SW 1271 (cell line): Measurements from ENCODE around the gene OR4K5.
"Not testable (repeated sequence)": the region's sequence is repeated elsewhere in the genome, so short reads cannot be mapped to it uniquely, and the experiment has no call there.

ENCODE experiments used
- DNase-seq, 2 experiments: peaks; one replicate each; lab custom pipeline; 2025; lab: John Stamatoyannopoulos, UW

The OR4K5 gene

GRCh38 chr14:19920021-19920657, at the start of gene OR4K5:
OR4K5 (plus strand) TSS chr14:19920607; CDS start chr14:19920607, 0 bp downstream.
- no peak for DNase-seq

GRCh38 chr14:19873178-19873577, 47.2 kb upstream of the OR4K5 start:
- peak in 1 of 2 experiments; percentile 35 for DNase-seq

- DNase-seq, result no peak
Measured at GRCh38 chr14:19874842-19875241, 45.6 kb upstream of the OR4K5 start, which contains the start of gene OR4K2. OR4K2 (plus strand) TSS chr14:19875142; CDS start chr14:19876268, 1,126 bp downstream.

GRCh38 chr14:19878029-19878642, 42.3 kb upstream of the OR4K5 start:
- DNase-seq, result peak in 1 of 2 experiments; percentile 36

GRCh38 chr14:19895282-19895681, 25.1 kb upstream of the OR4K5 start:
- DNase-seq, result no peak

GRCh38 chr14:19900999-19901398, 19.4 kb upstream of the OR4K5 start:
- no peak for DNase-seq

- DNase-seq, result no peak
Measured at GRCh38 chr14:19902409-19902808, 18.0 kb upstream of the OR4K5 start.

- DNase-seq, result no peak
Measured at GRCh38 chr14:19906665-19907064, 13.7 kb upstream of the OR4K5 start.

- DNase-seq, result no peak
Measured at GRCh38 chr14:19911114-19911513, 9.3 kb upstream of the OR4K5 start.

- DNase-seq, result no peak
Measured at GRCh38 chr14:19917243-19917642, 3.2 kb upstream of the OR4K5 start.

GRCh38 chr14:19917955-19918518, 2.4 kb upstream of the OR4K5 start:
- DNase-seq, result no peak

GRCh38 chr14:19918553-19919264, 1.7 kb upstream of the OR4K5 start:
- DNase-seq, result no peak

- DNase-seq, result no peak
Measured at GRCh38 chr14:19930617-19931016, 10.2 kb downstream of the OR4K5 start, which contains the start of gene OR4K1. OR4K1 (plus strand) TSS chr14:19930917; CDS start chr14:19935667, 4,750 bp downstream.

GRCh38 chr14:19941668-19942067, 21.3 kb downstream of the OR4K5 start:
- no peak for DNase-seq

GRCh38 chr14:19947413-19948090, 27.1 kb downstream of the OR4K5 start:
- DNase-seq, result peak in 1 of 2 experiments; percentile 17

- no peak for DNase-seq
Measured at GRCh38 chr14:19949218-19949617, 28.8 kb downstream of the OR4K5 start.

- not testable (repeated sequence) for DNase-seq
Measured at GRCh38 chr14:19969735-19970134, 49.3 kb downstream of the OR4K5 start.
